ENCODE data around the gene FBXO28.

GRCh38 chr1:224084867-224085266 is 29.0 kb upstream of the FBXO28 start:
- TF ChIP-seq CTCF (IDR thresholded peaks at IDR 0.05) (no peak), POLR2A (IDR thresholded peaks at IDR 0.05) (no peak)

Data from heart left ventricle (tissue), 13 donors.